Activated CD8-positive, alpha-beta memory T cell treated with anti-CD3 and anti-CD28 coated beads, Interleukin-2, amount 50 U/mL, for 1 hour (primary cell): ENCODE results near the gene RBKS.
A peak's percentile ranks its signal among the peaks of the same experiment; 100 is the strongest.
"Not testable (repeated sequence)": the region's sequence is repeated elsewhere in the genome, so short reads cannot be mapped to it uniquely, and the experiment has no call there.

Experiments used
- DNase-seq: peaks from one replicate; pipeline ENCODE4 v3.0.0-alpha.2; 2020; ENCODE audit errors: extremely low read depth

Gene RBKS

DNA sequence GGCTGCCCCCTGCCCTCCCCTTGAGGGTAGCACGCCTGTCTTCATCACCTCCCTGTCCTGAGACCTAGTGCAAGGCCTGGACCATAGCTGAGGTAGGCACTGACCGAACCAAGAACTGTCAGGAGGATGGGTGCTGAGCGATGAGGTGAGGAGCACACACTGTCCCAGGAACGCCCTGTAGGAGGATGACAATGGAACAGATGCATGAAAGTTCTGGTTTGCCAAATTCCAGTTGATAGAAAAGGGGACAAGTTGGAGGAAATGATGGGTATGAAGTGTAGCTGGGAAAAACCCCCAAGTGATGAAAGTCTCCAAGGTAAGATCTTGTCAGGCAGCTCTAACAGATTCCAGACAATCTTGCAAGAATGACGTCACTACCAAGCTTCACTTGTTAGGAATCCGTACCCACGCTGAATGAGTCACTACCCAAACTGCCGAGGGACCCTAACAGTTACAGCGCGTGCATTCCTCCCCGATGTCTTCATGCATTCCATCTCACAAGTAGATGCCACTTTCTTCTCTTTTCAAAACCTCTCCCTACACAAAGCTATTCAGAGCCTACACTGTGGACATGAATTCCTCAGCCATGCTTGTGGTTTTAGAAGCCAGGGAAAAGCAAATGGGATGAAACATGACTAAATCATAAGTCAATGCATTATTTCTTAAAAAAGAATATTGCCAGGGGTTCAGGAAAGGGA is 91.1 kb downstream of the RBKS start:
- no peak for DNase-seq

DNA sequence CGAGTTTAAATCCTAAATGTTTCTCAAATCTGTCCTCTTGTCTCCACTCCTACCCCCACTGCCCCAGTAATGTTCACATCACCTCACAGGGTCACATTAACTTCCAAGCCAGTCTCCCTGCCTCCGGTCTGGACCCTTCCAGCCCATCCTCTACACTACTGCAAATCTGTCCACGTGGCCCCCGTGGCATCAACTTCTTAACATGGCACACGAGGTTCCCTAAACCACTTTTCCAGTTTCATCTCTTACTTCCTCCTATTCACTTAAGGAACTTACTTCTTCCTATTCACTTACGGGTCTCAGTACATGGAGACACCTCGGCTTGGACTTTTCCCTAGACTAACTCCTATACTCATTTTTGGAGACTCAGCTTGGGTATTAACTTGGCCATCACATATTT is 91.7 kb downstream of the RBKS start:
- no peak for DNase-seq

DNA sequence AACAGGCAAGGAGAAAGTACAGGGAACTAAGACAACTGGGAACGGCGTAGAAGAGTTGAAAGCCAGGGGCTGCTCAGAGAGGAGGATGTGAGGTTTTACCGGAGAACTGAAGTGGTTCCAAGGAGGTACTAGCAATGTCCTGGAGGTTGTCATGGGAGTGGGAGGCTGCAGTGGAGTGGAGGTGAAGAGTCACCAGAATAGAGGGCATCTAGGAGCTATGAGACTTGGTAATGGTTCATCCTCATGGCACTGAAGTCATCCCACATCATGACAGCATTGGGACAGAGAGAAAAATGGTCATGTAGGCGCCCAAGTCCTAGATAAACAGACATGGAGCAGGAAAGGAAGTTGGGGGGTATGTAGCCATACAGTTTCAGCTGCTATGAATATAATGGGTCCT is 92.3 kb downstream of the RBKS start:
- DNase-seq = no peak

DNA sequence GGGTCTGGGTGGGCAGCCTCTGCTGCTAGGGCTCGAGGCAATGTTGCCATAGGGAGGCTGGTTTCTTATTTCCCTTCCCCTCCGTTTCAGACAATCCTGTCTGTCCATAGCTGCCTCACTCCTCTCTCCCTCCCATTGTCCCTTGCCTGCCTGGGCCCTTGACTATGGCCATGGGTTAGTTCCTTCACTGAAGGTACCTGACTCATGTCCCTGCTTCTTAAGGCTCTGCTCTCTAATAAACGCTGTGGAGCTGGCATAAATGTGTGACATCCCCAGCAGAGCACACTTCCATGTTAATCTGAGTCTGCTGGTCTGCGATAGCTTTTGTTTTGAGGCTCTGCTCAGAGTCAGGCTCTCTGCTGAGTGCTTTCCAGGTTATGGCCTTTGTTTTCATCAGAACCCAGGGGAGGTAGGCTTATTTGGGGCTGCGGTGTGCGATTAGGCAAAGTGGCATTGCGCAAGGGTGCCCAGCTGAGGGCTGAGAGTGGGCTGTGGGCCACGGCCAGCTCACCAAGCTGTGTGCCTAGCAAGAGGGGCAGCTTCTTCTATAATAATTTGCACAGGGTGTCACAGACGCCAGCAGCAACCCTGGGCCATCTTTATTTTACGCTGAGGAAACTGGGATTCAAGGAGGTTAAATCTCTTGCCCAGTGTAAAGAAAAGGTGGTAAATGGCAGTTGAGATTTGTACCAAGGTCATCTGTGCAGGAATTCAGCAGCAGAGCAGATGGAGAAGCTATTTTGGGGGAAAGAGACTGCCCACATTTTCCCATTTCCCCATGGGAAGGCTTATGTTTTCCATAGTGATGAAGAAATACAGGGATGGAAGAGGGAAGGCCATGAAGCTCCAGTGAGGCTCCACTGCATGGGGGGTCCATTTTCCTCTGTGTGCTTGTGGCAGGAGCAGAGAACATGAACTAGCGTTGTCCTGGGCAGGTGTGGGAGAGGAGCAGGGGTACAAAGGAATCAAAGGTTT is 93.1 kb downstream of the RBKS start:
- DNase-seq = no peak

DNA sequence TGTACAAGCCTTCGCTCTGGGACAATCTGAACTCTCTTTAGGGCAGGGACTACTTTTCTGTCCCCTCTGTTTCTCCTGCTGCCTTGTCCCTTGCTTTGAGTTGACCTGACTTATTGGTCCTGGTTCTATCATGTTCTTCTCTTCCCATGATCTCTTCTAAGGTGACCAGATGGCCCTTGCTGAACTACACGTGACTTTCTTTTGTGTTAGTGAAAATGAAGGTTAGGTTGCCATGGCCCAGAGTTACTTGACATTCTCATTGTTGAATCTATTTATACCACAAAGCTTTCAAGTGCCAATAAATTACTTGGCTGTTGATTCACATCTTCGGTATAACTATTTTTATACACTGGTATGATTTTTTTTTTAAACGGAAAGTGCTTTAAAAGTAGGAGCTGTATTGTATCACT is 94.3 kb downstream of the RBKS start:
- DNase-seq = no peak

DNA sequence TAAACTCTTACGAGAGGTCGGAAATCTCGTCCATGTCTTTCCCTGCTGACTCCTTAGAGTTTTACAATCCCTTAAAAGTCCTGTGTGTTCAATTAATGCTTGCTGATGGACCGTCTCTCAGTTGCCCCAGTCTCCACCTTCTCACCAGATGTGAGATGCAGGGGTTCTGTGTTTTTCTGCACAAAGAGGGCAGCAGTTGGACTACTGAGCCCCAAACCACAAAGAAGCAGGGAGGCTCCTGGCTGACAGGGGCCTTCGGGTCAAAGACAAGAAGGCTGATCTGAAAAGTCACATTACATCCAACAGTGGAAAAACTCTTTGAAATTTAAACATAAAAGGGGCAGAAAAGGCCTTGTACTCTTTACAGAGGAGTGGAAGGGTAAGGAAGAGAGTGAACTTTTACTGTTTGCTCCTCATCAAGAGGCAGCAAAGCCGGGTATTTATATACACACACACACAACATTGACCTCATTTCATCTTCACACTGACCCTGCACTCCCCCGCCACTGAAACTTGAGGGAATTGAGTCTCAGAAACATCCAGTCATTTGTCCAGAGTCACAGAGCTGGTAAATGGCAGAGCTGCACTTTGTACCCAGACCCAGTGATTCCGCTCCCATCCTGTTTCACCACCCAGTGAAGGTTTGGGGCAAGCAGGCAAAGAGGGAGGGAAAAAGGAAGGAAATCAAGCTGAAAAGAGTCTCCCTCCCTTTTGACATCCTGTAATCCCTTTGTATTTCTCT is 94.9 kb downstream of the RBKS start:
- DNase-seq = no peak

DNA sequence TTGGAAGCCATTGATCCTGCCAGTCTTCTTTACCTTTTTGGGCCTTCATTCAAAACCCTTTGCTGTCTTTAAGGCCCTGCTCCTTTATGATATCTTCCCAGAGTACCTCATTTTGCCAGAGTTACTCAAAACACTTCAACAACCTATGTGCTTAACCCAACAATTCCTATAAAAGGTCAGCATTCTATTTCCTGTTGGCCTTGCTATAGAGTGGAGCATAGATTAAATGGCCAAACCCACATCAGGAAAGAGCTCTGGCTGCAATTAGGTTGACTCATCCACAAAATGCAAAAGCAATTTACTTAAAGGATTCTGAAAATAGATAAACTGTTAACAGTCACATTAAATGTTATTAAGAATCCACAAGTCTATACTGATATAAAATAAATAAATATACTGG is 97.4 kb downstream of the RBKS start:
- no peak for DNase-seq

DNA sequence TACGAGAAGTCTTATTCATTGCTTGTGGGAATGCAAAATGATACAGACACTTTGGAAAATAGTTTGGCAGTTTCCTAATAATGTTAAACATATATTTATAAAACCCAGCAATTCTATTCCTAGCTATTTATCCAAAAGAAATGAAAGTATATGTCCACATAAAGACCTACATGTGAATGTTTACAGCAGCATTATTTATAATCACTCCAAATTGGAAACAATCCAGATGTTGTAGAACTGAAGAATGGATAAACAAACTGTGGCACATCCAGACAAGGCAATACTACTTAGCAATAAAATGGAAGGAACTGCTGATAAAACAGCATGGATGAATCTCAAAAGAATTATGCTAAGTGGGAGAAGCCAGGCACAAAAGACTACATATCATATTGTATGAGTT is 99.4 kb downstream of the RBKS start:
- no peak for DNase-seq

DNA sequence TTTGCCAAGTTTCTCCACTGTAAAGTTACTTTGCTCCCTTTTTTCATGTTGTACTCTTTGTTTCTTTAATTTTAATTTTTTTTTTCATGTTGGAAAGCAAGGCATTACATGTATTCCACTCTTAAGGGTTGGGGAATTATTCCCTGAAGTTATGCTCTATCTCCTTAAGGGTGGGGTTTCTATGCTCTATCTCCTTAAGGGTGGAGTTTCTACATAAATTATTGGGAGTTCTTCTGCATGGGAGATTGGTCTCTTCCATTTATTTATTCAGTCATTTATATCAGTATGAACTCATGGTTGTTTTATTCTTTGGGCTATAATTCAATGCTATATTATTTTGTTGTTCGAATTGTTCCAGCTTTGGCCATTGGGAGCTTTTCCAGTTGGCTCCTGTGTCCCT is 107.5 kb downstream of the RBKS start:
- no peak for DNase-seq

DNA sequence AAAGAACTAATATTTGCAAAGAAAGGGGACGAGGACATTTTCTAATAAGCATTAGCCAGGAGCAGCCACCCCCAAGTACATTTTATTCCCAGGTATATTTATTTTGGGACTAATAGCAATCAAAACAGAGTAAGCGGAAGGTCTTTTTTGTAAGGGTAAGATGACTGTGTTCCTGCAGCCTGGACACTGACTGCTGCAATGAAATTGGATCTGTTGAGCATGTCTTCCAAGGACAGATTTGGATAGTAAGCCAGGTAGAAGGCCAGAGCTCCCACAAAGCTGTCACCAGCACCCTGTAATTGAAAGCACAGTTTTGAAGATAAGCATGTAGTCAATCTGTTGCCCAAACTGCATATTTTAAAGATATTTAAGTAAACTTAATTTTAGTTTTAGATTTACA is 108.7 kb downstream of the RBKS start:
- DNase-seq = no peak

DNA sequence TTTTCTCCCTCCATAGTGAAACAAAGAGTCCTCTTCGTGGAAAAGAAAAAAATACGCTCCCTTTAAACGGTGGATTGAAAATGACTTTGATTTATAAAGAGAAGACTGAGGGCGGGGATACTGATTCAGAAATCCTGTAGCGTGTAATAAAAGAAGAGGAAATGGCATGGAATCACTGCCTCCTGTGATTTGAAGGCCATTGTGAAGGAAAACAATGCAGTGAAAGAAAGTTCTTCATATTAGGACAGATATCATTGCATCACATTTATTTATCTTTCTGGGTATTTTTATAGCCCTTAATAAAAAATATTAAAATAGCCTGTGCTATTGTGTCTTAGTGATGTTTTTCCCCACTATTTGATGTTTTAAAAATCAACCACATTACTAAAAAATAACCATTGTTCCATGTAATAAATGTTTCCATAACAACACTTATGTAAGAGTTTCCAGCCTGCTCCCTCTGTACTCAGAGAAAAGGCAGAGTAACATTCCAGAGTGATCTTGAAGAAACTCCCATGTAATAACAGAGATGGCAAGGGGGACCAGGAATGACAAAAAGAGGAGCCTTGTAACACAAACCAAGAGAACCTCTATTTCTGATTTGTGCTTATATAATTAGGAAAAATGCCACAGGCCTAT is 110.7 kb downstream of the RBKS start:
- no peak for DNase-seq

DNA sequence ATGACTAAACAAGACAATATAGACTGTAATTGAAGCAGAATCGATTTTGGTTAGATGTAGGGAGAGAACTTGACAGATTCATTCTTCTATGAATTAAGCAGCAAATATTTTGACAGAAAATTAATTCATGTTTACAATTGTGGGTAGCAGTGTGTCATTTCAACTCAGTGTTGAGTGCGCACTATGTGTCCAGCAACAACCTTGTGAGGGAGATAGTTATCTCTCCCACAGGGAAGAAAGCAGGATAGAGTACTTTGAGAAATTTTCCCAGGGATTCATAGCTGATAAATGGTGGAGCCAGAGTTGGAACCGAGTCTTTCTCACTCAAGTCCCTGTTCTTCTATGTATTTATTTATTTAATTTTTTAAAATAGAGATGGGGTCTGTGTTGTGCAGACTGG is 113.5 kb downstream of the RBKS start:
- DNase-seq = no peak

DNA sequence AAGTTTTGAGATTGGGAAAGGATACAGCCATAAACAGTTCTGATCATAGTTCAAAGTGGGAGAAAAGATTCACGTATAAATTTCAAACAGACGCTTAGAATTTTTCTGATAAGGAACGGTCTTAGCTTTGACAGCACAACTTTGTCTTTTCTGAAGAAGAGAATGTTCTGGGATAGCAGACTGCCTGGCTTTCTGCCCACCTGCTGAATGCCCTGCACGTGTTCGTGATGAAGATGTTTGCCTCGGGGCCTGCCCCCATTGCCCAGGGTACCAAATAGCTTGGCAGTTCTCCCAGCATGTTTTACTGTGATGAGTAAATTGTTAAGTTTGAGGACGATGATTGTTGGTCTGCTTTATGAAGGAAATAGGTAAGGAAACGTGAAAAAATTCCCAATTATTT is 114.1 kb downstream of the RBKS start:
- DNase-seq = no peak

DNA sequence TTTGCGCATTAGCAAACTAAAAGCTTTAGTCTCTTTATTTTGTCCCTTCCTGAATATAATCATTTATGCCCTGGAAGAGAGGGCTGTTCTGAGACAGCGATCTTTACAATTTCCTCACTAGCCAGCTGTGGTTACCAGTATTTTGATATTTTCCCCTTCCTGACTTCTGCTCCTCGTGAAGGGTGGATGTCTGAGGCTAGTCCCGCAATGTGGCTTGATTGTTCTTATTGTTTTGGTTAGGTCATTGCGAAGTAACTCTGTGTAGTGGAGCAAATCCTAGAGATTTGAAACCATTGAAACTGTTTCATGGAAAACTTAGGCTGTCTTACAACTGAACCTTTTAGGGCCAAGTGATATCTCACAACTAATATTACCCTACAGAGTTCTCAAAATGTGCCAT is 116.2 kb downstream of the RBKS start:
- no peak for DNase-seq

DNA sequence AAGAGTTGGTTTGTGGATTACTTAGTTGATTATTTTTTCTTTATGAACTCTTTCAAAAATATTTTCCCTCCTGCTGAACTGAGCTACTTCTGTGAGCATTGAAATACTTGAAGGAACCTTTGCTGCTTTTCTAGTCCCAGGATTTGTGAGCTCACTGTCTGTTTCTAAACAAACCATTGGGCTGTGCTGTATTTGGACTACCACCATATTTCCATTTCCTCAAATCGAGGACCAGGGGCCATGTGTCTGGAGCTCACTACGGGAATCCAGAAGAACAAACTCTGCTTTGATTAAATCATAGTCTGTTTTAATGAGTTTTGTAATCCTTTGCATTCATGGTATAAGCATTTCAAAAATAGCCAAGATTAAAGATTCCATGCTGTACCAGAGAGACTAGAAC is 117.4 kb downstream of the RBKS start:
- DNase-seq = no peak

DNA sequence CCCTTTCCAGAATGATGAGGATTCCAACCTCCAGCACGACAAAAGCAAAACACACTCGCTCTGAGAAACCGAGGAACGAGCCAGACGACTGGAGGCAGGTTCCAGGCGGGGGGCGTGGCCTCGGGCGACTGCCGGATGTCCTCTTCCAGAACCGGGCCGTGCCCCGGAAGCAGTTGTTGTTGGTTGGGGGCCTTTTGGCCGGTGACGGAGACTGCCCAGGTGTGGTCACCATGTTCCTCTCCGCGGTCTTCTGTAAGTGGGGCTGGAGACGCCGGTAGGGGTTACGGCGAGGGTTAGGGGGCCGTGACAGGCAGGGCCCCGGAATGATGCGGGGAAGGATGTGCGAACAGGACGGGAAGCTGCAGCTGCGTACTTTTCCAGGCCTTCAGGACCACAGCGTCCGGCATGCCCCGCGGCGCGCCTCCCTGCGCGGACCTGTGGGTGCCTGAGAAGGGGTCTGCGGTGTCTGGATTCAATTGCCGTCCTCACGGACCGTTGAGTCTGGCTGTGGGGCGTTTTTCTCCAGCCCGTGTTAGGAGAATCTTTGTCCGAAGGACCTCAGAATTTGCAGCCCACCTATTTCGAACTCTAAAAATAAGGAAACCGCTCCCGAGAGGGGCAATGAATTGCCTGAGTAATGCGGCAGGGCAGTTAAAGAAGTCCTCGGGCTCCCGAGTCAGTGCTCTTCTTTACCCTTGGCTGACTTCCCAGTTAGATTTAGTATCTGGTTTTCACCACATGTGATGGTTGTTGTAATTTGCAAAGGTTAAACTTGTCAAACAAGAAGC is 118.4 kb downstream of the RBKS start, which contains the start of gene MRPL33:
TSS of gene MRPL33 (plus strand) at position 172 of the 788 bp plus-strand sequence. CDS start at position 231, 59 bp downstream.
- DNase-seq = peak; percentile 80

DNA sequence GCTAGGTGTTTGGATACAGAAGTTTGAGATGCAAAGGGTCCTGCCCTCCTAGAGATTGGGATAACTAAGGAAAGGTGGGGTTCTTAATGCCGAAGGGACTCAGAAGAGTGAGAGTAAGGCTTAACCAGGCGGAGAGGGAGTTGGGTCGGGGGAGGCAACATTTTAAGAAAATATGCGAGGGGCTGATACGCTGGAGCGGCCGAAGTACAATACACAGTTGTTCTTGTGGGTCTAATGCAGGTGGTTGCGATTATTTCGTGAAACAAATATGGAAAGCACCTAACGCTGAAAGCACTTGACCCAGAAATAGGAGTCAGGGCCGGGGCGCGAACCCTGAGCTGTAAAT is 119.0 kb downstream of the RBKS start:
- no peak for DNase-seq

DNA sequence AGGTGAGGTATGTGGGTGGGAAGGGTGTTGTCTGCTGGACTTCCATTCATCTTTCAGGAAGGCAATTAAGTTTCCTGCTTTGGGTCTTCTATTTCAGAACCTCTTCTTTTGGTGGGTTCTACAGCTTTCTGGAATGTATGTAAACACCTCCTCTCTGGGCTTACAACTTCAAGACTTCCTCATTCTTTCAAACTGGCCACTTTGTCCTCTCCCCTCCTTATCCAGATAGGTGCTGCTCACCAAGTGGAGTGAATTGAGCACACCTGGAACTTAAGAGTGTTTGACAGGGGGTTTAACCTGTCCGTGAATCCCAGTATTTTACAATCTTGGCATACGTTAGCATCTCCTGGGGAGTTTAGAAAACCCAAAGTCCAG is 123.9 kb downstream of the RBKS start:
- DNase-seq = no peak

DNA sequence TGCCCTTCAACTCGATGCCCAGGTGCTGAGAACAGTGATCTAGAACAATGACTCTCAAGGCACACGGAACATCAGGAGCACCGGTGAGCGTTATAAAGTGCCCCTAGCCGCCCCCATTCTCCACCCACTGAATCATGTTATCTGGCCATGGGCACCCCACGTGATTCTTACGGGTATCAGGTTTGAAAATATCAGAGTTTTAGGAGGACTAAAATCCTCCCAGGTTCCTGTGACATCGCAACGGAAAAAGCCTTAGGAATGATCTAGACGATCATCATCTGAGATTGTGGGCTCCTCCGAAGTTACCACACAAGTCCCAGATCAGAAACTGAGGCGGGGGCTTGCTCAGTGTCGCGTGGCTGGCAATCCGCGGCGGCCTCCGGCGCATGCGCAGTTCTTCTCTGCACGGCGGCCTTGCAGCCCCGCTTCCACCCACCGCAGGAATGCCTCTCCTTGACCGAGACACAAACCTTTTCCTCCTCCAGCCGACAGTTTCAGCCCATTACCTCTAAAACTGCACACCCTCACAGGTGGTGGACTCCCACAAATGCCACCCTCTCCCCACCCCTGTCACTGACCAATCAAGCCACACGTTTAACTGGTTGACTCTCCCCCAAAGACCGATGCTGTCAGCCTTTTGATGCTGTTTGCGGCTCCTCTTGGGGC is 124.4 kb downstream of the RBKS start:
- DNase-seq = no peak

DNA sequence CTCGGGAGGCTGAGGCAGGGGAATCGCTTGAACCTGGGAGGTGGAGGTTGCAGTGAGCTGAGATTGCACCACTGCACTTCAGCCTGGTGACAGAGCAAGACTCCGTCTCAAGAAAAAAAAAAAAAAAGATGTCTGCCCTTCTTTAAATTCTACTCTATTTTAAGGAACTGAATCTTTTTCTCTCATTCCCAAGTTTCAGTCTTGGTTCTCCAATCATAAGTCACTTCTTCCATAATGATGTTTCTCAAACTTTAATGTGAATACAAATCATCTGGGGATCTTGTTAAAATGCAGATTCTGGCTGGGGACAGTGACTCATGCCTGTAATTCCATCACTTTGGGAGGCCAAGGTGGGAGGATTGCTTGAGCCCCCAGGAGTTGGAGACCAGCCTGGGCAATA is 125.7 kb downstream of the RBKS start:
- not testable (repeated sequence) for DNase-seq

DNA sequence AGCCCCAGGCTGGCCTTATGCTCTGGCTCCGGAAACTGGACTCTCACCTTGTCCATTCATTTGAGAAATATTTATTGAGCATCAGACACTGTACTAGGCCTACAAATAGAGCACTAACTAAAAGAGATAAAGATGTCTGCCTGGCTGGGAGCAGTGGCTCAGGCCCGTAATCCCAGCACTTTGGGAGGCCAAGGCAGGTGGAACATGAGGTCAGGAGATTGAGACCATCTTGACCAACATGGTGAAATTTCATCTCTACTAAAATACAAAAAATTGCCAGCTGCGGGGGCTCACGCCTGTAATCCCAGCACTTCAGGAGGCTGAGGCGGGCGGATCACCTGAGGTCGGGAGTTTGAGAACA is 126.3 kb downstream of the RBKS start:
- no peak for DNase-seq
